GM12875 (cell line): Measurements from ENCODE around the gene ATP6V1G2.

ENCODE experiments used
- H3K4me3 ChIP-seq: one replicate; pipeline ENCODE4 v1.5.1; 2011; ENCODE audit warnings: low read depth, low read length, control low read depth
- CTCF ChIP-seq: IDR thresholded peaks from 2 replicates; pipeline ENCODE4 v1.5.1; 2011; ENCODE audit warnings: low read depth, mild to moderate bottlenecking, control low read depth, inconsistent platforms, low read length, moderate library complexity, borderline replicate concordance; ENCODE audit not compliant: insufficient read depth

ATP6V1G2 gene

GRCh38 chr6:31532644-31533454, 13.6 kb downstream of the ATP6V1G2 start:
- TF ChIP-seq CTCF: no peak
- H3K4me3 ChIP-seq: no peak overlapping the region

GRCh38 chr6:31531771-31532643, 14.4 kb downstream of the ATP6V1G2 start:
- no peak for TF ChIP-seq CTCF
- H3K4me3 ChIP-seq: no peak overlapping the region

DNA sequence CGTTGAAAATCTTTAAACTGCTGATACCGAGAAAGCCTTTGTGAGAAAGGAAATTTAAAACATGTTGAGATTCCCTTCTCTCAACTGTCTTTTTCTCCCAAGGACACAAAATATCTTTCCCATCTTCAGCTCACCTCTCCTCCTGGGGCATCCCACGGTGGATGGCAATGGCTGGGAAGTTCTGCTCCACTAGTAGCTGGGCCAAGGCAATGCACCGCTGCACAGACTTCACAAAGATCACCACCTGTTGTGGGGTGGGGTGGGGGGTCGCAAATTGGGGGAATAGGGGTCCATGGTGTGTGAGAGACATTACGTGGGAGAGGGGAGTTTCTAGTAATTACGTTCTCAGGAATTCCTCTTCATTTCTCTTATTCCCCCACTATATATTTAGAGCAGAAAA, 15.2 kb downstream of the ATP6V1G2 start:
- no peak overlapping the region for H3K4me3 ChIP-seq
- TF ChIP-seq CTCF: no peak

GRCh38 chr6:31530659-31531058, 15.7 kb downstream of the ATP6V1G2 start:
- TF ChIP-seq CTCF: no peak
- no peak overlapping the region for H3K4me3 ChIP-seq

DNA sequence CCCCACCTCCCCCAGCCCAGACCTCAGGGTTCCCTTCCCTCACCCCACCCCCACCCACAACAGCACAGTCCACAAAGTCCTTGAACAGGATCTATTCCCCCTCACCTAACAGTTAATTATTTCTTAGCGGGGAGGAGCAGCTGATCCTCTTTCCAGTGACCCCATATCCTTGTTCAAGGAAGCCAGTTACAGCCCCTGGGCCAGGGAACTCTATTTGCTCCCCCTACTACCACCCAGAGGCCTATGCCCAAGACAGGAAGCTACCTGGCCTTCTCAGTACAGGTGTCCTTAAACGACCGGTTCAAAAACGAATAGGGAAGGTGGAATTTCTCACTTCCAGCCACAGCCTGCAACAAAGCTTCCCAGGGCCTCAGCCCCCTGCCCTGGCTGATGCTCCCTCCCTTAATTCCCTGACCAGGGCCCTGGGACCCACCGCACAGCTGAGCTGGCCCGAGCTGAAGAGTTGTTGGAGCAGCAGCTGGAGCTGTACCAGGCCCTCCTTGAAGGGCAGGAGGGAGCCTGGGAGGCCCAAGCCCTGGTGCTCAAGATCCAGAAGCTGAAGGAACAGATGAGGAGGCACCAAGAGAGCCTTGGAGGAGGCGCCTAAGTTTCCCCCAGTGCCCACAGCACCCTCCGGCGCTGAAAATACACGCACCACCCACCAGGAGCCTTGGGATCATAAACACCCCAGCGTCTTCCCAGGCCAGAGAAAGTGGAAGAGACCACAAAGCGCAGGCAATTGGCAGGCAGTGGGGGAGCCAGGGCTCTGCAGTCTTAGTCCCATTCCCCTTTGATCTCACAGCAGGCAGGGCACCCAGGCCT, 16.9 kb downstream of the ATP6V1G2 start:
- TF ChIP-seq CTCF: no peak

DNA sequence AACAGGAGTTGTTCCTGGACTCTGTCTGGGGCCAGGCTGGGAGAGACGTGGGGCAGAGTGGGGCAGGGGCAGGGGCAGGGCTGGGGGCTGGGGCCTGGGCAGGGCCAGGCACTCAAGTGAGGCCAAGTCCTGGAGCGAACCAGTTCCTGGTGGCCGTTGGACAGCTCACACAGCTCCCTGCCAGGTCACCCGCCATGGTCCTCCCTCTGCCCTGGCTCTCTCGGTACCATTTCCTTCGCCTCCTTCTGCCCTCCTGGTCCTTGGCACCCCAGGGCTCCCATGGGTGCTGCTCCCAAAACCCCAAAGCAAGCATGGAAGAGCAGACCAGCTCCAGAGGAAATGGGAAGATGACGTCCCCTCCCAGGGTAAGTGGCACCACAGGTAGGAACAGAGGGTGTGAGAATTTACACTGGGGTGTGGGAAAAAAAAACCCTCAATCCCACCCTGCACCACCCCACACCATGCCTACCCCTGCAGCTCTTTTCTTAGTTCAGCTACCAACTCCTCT, 17.5 kb downstream of the ATP6V1G2 start, which contains the start of gene MCCD1:
MCCD1 (plus strand) TSS at position 142 of the 508 bp plus-strand sequence; CDS start at position 195, 53 bp downstream.
- no peak for TF ChIP-seq CTCF

More for the DNA sequence above, 16.9 kb downstream of the ATP6V1G2 start:
- no peak overlapping the region for H3K4me3 ChIP-seq

More for the DNA sequence above, 17.5 kb downstream of the ATP6V1G2 start, which contains the start of gene MCCD1:
- H3K4me3 ChIP-seq: no peak within 1 kb of the TSS
